Mucosa of descending colon (tissue), 3 donors: ENCODE data around the gene NFIC. TPM values are rescaled to one million over a fixed set of nuclear protein-coding genes. Genes with fewer than 3 reads are reported as not detected.
A peak's percentile ranks its signal among the peaks of the same experiment; 100 is the strongest.

Source experiments
- ATAC-seq: fragments of 200-7000 bp; cut with Tn5 transposase; one replicate; pipeline ENCODE4 v1.9.1; 2020; ENCODE audit warnings: mild to moderate bottlenecking, moderate library complexity
- DNase-seq, 3 donors: peaks; one replicate each; pipeline ENCODE4 v3.0.0-alpha.2; 2020
- H3K36me3 ChIP-seq: fragments of 200-600 bp; one replicate; pipeline ENCODE4 v1.8.0; 2021; ENCODE audit warnings: low read depth, mild to moderate bottlenecking
- H3K4me1 ChIP-seq: fragments of 200-600 bp; one replicate; pipeline ENCODE4 v1.8.0; 2021; ENCODE audit warnings: low read depth, mild to moderate bottlenecking
- H3K4me3 ChIP-seq: fragments of 200-600 bp; one replicate; pipeline ENCODE4 v1.8.0; 2021; ENCODE audit warnings: mild to moderate bottlenecking
- H3K9me3 ChIP-seq: fragments of 200-600 bp; one replicate; pipeline ENCODE4 v1.8.0; 2021; ENCODE audit warnings: mild to moderate bottlenecking
- CTCF ChIP-seq: fragments of 200-600 bp; IDR thresholded peaks from one replicate; pipeline ENCODE4 v1.8.0; 2022; ENCODE audit warnings: antibody characterized with exemption, mild to moderate bottlenecking
- intact Hi-C, 2 donors: fragments of 100-400 bp; cut with DNase I in 1 of 2; cut with micrococcal nuclease in 1 of 2; formaldehyde crosslinking; loops; one replicate each; pipeline versions ENCODE4 v1.11.0 to v1.11.1; 2022; cut with DNase I, micrococcal nuclease
- total RNA-seq, 3 donors: library from RNA; stranded (reverse); fragmentation: NEBNext Ultra II Directional in 2 of 3; extraction: Animal tissue kit (Norgen Biotek cat#: 25700) in 2 of 3; gene quantifications; one replicate each; pipeline versions ENCODE4 v1.2.1 to v1.2.4, GENCODE V29; 2021 to 2023
- donor health status: DM: no; HTN: no; CAD: no; lungs with moderate emphysema.
- donor health status: DM: no; HTN: no; CAD: no.
- donor health status: DM: no; HTN: yes; CAD: no.

Gene NFIC
- total RNA-seq, 3 donors from 2014 or later: 38.4 to 210 (median 79.3) TPM

- no peak for TF ChIP-seq CTCF
- ATAC-seq: no peak
- intact Hi-C loops: loop anchor here in 1 of 2 donors (10.0 kb wide), 1 partner anchor 57 kb away; no protein-coding TSS in a partner anchor
These were observed 1.5 kb downstream of the NFIC start for GRCh38 chr19:3367628-3368440.

GRCh38 chr19:3368441-3368795 is 2.0 kb downstream of the NFIC start:
- no peak for TF ChIP-seq CTCF
- Histone ChIP-seq H3K9me3 (no peaks in the 10 kb centered on the region), H3K36me3 (no peaks in the 10 kb centered on the region), H3K4me1 (peaks cover 5% of the 10 kb centered on the region), H3K4me3 (no peak overlapping the region)
- intact Hi-C loops: loop anchor here in 1 of 2 donors (10.0 kb wide), 1 partner anchor 56 kb away; no protein-coding TSS in a partner anchor
- DNase-seq (no peak), ATAC-seq (no peak)

More at GRCh38 chr19:3367628-3368440, 1.5 kb downstream of the NFIC start:
- peaks cover 5% of the 10 kb centered on the region for H3K4me1 ChIP-seq
- DNase-seq: peak in 1 of 3 donors; percentile 63
- peak overlapping the region; percentile 40 for H3K4me3 ChIP-seq
- no peaks in the 10 kb centered on the region for H3K9me3 ChIP-seq
- no peaks in the 10 kb centered on the region for H3K36me3 ChIP-seq

GRCh38 chr19:3368848-3369336 is 2.5 kb downstream of the NFIC start:
- ATAC-seq: no peak
- DNase-seq: peak in 1 of 3 donors; percentile 44
- no peak for TF ChIP-seq CTCF
- Histone ChIP-seq H3K36me3 (no peaks in the 10 kb centered on the region), H3K4me1 (peaks cover 5% of the 10 kb centered on the region), H3K9me3 (no peaks in the 10 kb centered on the region), H3K4me3 (no peak overlapping the region)
- intact Hi-C loops: loop anchor here in 1 of 2 donors (10.0 kb wide), 1 partner anchor 56 kb away; no protein-coding TSS in a partner anchor

- intact Hi-C loops: loop anchor here in 1 of 2 donors (10.0 kb wide), 1 partner anchor 55 kb away; no protein-coding TSS in a partner anchor
- ATAC-seq (no peak), DNase-seq (peak; percentile 30 to 61 (median 60))
- H3K4me3 ChIP-seq: no peak overlapping the region
- H3K9me3 ChIP-seq: no peaks in the 10 kb centered on the region
- no peak for TF ChIP-seq CTCF
- peaks cover 5% of the 10 kb centered on the region for H3K4me1 ChIP-seq
- H3K36me3 ChIP-seq: no peaks in the 10 kb centered on the region
These were observed 3.2 kb downstream of the NFIC start for GRCh38 chr19:3369337-3370213.

GRCh38 chr19:3370214-3370720 is 3.9 kb downstream of the NFIC start:
- Histone ChIP-seq H3K4me1 (peaks cover 5% of the 10 kb centered on the region), H3K4me3 (no peak overlapping the region), H3K36me3 (no peaks in the 10 kb centered on the region), H3K9me3 (no peaks in the 10 kb centered on the region)
- no peak for ATAC-seq
- no peak for TF ChIP-seq CTCF
- intact Hi-C loops: no loop called here
- no peak for DNase-seq
